GM12891 (cell line): ENCODE measurements around the gene TGFBR2.

Experiments used
- PAX5 ChIP-seq: IDR thresholded peaks from 2 replicates; pipeline ENCODE4 v1.6.1; 2011; ENCODE audit warnings: low read length, moderate library complexity, mild to moderate bottlenecking; ENCODE audit not compliant: insufficient read depth, severe bottlenecking
- POLR2A ChIP-seq: IDR thresholded peaks from 2 replicates; pipeline ENCODE4 v1.6.1; 2011; ENCODE audit warnings: low read depth, low read length, control low read depth
- POLR2AphosphoS5 ChIP-seq: IDR thresholded peaks from 2 replicates; pipeline ENCODE4 v1.6.1; 2011; ENCODE audit warnings: low read depth, low read length, control low read depth
- SPI1 ChIP-seq: IDR thresholded peaks from 2 replicates; pipeline ENCODE4 v1.6.1; 2011; ENCODE audit warnings: low read depth, low read length, control low read depth
- TAF1 ChIP-seq: IDR thresholded peaks from 2 replicates; pipeline ENCODE4 v1.6.1; 2011; ENCODE audit warnings: low read depth, low read length, control low read depth

DNA sequence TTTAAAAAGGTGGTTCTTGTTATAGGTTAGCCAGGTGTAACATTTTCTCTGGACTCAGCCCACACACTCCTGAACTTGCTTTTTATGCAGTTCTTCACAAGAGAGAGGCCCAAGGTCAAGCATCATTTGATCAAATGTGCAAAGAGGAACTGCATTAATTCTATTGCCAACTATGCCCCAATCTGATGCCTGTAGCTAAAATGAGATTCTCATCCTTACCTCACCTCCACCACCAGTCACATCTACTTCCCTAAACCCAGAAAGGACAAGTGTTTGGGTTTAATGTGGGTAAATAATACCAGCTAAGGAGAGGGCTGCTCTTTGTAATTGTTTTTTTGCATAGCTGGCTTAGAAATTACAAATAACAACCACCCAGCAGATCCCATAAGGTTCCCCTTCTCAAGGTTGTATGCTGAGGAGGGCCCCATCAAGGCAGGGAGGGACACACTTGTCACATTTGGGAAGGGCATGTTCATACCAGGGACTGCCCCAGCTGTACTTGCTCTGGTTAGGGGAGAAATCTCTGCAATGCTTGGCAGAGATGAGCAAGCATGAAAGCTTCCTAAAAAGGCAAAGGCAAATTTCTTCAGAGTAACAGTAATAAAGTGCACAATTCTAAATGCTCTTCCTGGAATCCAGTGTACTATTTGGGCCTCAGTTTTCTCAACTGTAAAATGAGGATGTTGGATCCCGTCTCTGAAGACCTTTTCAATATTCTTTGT lies 76.2 kb downstream of the TGFBR2 start:
- TF ChIP-seq POLR2AphosphoS5 (no peak), POLR2A (no peak), PAX5 (no peak), TAF1 (no peak), SPI1 (no peak)
